GM13977 (cell line): Measurements from ENCODE around the gene NCOA4.

Experiments used
- DNase-seq: peaks from one replicate; pipeline ENCODE4 v3.0.0; 2012; ENCODE audit warnings: low spot score
- in situ Hi-C: fragments of 300-500 bp; cut with MboI; formaldehyde crosslinking; loops from one replicate; pipeline ENCODE4 v1.12.0; 2022; ENCODE audit warnings: low sequenced_read_pairs, low pct_unique_long_range_greater_than_20kb, mixed read lengths, inconsistent platforms; ENCODE audit not compliant: unreplicated experiment
- TF ChIP-seq, protein P1 (sequence below): IDR thresholded peaks from 2 replicates; pipeline ENCODE4 v1.5.1; 2012; ENCODE audit warnings: mild to moderate bottlenecking, control low read depth; ENCODE audit not compliant: insufficient read depth; ENCODE audit errors: extremely low read depth, missing control alignments

NCOA4 gene

DNA sequence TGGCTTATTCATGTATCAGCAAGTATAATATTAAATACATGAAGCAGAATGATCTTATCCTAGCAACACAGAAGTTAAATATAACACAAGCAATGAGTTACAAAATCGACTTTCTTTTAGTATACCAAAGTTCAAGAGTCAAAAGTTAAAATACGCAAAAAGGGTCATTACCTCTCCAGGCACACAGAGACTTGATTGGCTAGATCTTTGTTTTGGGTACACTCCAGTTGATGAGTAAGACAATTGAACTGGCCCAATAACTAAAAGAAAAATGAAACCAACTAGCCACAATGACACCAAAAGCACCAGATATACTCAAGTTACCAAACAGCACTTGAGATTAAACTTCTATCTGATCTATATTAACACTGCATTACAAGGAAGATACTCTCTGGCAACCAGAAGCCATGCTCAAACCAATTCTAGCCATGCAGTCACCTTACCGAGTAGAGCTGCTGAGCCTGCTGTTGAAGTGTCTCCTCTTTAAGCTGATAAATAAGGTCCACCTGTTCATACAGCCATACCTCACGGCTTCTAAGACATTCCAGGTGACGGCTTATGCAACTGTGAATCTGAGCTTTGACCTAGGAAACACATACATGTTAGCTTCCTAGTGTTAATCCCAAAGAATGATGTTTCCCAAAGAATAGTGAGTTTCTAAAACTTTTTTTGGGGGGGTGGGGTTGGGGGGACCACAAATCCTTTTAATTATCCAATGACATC, 15.6 kb downstream of the NCOA4 start:
- in situ Hi-C loops: no loop called here
- DNase-seq: no peak
- TF ChIP-seq, protein P1, sequence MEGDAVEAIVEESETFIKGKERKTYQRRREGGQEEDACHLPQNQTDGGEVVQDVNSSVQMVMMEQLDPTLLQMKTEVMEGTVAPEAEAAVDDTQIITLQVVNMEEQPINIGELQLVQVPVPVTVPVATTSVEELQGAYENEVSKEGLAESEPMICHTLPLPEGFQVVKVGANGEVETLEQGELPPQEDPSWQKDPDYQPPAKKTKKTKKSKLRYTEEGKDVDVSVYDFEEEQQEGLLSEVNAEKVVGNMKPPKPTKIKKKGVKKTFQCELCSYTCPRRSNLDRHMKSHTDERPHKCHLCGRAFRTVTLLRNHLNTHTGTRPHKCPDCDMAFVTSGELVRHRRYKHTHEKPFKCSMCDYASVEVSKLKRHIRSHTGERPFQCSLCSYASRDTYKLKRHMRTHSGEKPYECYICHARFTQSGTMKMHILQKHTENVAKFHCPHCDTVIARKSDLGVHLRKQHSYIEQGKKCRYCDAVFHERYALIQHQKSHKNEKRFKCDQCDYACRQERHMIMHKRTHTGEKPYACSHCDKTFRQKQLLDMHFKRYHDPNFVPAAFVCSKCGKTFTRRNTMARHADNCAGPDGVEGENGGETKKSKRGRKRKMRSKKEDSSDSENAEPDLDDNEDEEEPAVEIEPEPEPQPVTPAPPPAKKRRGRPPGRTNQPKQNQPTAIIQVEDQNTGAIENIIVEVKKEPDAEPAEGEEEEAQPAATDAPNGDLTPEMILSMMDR: no peak

DNA sequence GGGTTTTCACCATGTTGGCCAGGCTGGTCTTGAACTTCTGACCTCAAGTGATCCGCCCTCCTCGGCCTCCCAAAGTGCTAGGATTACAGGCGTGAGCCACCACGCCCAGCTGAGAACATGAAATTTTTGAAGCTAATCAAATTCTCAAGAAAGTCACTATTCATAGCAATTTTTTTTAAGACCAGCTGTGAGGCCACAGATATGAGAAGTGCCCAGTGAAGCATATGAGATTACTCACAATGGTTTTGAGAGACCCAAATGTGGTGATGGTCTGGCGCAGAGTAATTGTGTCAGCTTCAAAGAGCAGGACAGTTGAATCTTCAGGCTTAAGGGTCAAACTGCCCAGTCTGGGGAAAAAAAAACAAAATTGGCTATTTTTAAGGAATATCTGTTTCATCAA, 16.2 kb downstream of the NCOA4 start:
- DNase-seq: no peak
- in situ Hi-C loops: no loop called here
- TF ChIP-seq, protein P1: no peak

DNA sequence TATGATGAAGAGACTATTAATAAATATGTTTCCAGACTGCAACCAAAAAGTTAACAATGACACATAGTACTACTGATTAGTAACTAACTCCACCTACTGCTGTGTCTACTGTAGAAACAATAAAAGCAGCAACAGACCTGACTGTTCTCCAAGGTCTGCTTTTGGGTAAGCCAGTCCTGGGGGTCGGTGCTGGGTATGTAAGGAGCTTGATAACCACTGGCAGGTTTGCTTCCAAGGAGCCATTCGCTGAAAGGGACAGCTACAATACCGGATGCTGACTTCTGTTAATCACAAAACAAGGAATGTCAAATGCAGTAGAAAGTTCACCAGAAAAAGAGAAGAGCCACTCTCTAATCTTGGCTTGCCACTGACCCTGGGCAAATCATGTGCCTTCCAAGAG, 17.7 kb downstream of the NCOA4 start:
- TF ChIP-seq, protein P1: no peak
- DNase-seq: no peak
- in situ Hi-C loops: no loop called here

DNA sequence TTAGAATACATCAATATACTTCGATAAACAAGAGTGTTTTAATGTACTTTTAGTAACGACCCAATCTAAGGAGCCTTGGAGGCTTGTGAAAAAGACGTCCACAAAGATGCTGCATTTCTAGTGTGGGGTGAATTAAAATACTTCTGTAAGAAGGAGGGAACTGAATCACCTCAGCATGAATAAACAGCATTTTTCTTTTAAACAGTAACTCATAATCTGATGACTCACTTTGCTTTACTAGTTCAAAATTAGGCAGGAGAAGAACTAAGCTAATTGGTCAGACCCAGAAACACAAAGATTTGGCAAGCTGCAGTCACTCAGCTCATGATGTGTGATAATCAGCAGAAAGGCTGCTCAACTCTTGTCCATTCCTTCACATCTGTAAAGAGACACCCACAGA, 24.2 kb downstream of the NCOA4 start:
- DNase-seq: no peak
- in situ Hi-C loops: no loop called here
- TF ChIP-seq, protein P1: no peak

DNA sequence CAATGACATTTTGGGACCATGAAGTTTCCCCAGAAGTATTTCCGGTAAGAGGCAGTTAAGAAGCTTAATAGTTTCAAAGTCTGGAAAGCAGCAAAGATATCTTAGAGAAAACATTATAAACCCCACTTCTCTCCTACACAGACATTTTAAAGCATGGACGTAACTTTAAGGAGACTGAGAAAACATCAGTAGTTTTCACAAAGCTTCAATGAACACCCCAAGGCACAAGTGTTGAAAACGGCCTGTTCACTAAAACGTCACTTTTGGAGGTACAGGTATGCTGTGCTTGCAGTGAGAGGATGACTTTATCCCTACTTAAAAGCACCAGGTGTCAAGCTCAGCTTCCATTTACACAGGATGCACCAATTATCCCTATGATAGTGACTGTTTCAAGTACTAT, 25.0 kb downstream of the NCOA4 start:
- TF ChIP-seq, protein P1: no peak
- no peak for DNase-seq
- in situ Hi-C loops: no loop called here

DNA sequence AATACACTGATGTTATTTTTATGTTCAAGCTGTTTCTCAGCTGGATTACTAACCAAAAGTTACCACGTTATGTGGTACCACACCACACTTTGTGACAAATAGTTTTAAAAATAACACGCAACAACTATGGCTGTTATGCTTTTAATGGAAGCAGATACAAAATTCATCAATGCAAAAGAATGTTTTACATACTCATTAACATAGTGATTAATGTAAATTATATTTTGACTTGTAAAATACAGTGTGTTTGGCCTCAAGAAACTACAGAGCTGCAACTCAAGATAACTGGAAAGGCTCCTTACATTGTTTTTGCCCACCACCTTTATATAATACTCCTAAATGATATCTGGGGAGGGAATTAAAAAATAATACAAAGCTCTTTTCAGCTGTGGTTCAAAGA, 25.5 kb downstream of the NCOA4 start:
- TF ChIP-seq, protein P1: no peak
- no peak for DNase-seq
- in situ Hi-C loops: no loop called here
